Epithelial cell of esophagus (primary cell): ENCODE results near the gene PLS3.

Source experiments
- DNase-seq: peaks from one replicate; pipeline ENCODE4 v3.0.0; 2010; ENCODE audit warnings: low read depth
- H3K4me3 ChIP-seq: 2 replicates; pipeline ENCODE4 v1.5.1; 2011; ENCODE audit warnings: mild to moderate bottlenecking, low read length, control low read depth
- TF ChIP-seq, protein P1 (sequence below): IDR thresholded peaks from 2 replicates; pipeline ENCODE4 v1.5.1; 2011; ENCODE audit warnings: low read depth, mild to moderate bottlenecking, low read length, control low read depth, inconsistent platforms; ENCODE audit not compliant: insufficient read depth; ENCODE audit errors: missing control alignments

The PLS3 gene

DNA sequence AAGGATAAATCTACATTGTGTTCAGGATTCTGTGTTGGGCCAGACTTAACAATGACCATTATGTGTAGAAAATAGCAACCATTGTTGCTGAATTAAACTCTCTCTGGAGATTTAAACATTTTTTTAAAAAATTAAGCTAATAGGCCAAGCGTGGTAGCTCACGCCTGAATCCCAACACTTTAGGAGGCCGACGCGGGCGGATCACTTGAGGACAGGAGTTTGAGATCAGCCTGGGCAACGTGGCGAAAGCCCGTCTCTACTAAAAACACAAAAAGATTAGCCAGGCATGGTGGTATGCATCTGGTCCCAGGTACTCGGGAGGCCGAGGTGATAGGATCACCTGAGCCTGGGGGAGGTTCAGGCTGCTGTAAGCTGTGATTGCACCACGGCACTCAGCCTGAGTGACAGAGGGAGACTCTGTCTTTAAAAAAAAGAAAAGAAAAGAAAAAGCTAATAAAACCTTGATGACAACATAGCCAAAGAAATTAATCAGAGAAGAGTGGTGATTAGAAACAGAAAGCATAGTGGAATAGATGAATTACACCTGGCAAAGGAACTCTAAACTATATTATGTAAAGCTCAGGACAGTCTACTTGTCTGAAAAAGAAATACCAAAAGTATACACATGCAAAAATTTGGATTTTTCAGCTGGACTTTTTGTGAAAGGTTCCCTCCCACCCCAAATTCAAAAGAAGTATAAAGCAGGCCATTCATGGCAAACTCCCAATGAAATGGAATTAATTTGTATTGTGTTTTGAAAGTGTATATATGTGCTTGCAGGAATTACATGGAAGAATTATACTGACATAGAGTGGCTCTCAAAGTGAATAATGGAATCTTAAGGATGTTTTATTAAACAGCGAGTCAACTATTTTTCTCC, 21.9 kb downstream of the PLS3 start:
- TF ChIP-seq, protein P1, sequence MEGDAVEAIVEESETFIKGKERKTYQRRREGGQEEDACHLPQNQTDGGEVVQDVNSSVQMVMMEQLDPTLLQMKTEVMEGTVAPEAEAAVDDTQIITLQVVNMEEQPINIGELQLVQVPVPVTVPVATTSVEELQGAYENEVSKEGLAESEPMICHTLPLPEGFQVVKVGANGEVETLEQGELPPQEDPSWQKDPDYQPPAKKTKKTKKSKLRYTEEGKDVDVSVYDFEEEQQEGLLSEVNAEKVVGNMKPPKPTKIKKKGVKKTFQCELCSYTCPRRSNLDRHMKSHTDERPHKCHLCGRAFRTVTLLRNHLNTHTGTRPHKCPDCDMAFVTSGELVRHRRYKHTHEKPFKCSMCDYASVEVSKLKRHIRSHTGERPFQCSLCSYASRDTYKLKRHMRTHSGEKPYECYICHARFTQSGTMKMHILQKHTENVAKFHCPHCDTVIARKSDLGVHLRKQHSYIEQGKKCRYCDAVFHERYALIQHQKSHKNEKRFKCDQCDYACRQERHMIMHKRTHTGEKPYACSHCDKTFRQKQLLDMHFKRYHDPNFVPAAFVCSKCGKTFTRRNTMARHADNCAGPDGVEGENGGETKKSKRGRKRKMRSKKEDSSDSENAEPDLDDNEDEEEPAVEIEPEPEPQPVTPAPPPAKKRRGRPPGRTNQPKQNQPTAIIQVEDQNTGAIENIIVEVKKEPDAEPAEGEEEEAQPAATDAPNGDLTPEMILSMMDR = no peak
- no peak overlapping the region for H3K4me3 ChIP-seq
- peak; percentile 54 for DNase-seq

DNA sequence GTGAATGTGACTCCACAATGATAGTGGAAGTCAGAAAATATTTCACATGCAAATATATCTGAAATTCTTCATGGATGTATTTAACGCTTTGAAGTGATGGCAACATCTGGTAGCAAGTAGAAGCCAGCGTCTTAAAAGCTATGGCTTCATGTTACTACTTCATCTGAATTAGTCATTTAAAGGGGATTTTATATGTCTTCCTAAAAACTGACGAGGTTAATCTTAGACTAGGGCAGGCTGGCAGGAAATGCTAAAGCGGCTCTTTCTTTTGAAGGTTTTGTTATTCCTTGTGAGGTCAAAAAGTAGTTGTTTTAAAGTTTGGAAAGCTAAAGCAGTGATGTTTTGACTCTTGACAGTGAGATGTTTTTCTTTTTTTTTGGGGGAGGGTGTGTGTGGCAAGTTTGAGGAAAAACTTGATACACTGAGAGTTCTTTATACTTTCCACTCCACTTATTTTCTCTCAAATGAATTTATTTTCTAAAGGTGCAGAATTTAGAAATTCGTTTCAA, 22.6 kb downstream of the PLS3 start:
- H3K4me3 ChIP-seq = no peak overlapping the region
- TF ChIP-seq, protein P1 = no peak
- peak; percentile 30 for DNase-seq

DNA sequence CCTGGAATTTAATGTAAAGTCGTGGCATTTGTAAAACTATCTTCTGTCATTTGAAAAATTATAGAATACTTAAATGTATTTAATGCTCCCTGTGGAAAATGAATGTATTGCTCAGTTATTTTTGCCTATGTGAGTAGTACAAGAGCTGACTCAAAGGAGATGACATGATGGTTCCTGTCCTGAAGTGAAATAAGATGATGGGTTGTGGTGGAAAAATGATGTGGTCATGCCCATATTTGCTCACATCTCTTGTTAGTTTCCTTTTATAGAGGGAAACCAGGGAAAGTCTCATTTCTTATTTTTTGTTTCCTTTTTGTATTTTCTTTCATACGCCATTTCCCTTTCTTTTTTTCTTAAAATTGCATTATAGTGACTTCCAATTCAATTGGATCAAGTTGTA, 23.7 kb downstream of the PLS3 start:
- peak; percentile 82 for DNase-seq
- TF ChIP-seq, protein P1 = no peak
- no peak overlapping the region for H3K4me3 ChIP-seq

DNA sequence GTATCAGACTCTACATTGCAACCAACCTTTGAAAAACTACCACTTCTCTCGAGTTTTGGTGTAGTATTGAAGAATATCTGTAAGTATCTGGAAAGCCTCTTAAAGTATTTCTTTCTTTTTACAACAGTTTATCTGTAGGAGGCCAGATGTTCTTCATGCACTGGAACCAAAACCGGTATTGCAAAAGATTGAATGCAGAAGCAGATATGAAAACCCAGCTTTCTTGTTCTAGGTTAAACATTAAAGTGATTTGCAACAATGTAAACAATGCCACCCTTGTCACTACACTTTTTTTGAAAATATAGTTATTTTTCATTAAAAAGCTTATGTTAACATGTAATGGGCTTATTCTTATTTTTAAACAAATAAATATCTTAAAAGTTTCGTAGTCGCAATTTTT, 27.2 kb downstream of the PLS3 start:
- TF ChIP-seq, protein P1 = no peak
- DNase-seq = no peak
- H3K4me3 ChIP-seq = no peak overlapping the region

DNA sequence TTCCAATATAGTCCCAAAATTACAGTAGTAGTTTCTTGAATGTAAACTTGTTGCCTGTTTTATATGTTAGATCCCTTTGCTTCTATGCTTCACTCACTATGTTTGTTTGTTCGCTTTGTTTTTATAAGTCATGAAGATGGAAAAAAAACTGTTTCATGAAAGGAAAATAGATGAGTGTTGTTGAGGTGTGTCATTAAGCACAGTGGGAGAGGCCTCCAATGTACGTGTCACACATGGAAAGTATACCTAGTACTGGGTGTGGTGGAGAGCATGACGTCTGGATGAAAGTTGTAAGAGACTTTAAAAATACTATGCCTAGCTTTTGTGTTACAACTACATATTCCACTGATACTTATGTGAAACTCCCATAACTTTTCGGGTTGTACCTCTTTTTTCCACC, 28.4 kb downstream of the PLS3 start:
- DNase-seq = peak; percentile 85
- H3K4me3 ChIP-seq = no peak overlapping the region
- TF ChIP-seq, protein P1 = no peak

DNA sequence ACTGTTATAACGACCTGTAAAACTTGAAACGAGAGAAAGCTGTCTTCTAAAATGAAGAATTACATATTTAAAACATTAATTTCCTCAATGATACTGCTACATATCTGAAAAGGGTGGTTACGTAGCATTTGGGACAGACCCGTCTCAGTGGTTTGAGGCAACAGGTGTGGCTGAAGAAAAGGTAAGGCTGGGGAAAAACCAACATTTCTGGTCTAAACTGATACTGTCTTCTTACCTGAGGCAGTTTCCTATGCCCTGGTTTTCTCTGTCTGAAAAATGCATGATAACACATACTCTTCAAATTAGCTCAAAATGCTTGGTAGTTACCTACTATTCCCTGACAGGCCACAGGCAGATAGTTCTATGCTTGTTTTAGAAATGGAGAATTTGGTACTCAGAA, 30.4 kb downstream of the PLS3 start:
- TF ChIP-seq, protein P1 = no peak
- no peak overlapping the region for H3K4me3 ChIP-seq
- DNase-seq = peak; percentile 62
